SU-DHL-6 (cell line): ENCODE measurements around the gene CRHBP.

Experiments used
- CTCF ChIP-seq: fragments of 200-600 bp; sonication (generic); IDR thresholded peaks from one replicate; pipeline ENCODE4 v1.5.1; 2017; ENCODE audit warnings: antibody characterized with exemption, mild to moderate bottlenecking, low read length, moderate library complexity; ENCODE audit not compliant: insufficient read depth, poor library complexity, severe bottlenecking
- EZH2phosphoT487 ChIP-seq: fragments of 200-600 bp; sonication (generic), shearing (Covaris generic); conservative IDR thresholded peaks from 2 replicates; pipeline ENCODE4 v1.6.1; 2018; ENCODE audit warnings: mild to moderate bottlenecking, antibody characterized with exemption, low read length, moderate library complexity, mixed read lengths

GRCh38 chr5:76938177-76938576, 14.7 kb upstream of the CRHBP start:
- no peak for TF ChIP-seq CTCF
- TF ChIP-seq EZH2phosphoT487, result no peak
